Aorta (tissue), 5 donors: ENCODE results near the gene PRKN. TPM values are rescaled to one million over a fixed set of nuclear protein-coding genes. Genes with fewer than 3 reads are reported as not detected.
"Not testable (repeated sequence)": the region's sequence is repeated elsewhere in the genome, so short reads cannot be mapped to it uniquely, and the experiment has no call there.

Experiments used
- ATAC-seq: fragments of 200-7000 bp; cut with Tn5 transposase; one replicate; pipeline ENCODE4 v1.9.1; 2022; ENCODE audit warnings: moderate library complexity; ENCODE audit not compliant: low FRiP score
- DNase-seq, 2 donors: peaks; one replicate each; pipeline ENCODE4 v3.0.0-alpha.2; 2020
- H3K27ac ChIP-seq, 2 donors: one replicate each; pipeline ENCODE4 v1.5.1; 2013; ENCODE audit warnings: low read length in 2 of 2, mild to moderate bottlenecking in 2 of 2, moderate library complexity in 2 of 2, control low read depth in 1 of 2, inconsistent platforms in 1 of 2, low read depth in 1 of 2
- H3K27me3 ChIP-seq, 2 donors: one replicate each; pipeline ENCODE4 v1.6.1; 2013; ENCODE audit warnings: control low read depth in 1 of 2, low read length in 1 of 2, mild to moderate bottlenecking in 1 of 2, moderate library complexity in 1 of 2; ENCODE audit not compliant: insufficient read depth in 2 of 2, control insufficient read depth in 1 of 2
- H3K36me3 ChIP-seq, 2 donors: one replicate each; pipeline ENCODE4 v1.6.1; 2013; ENCODE audit warnings: control low read depth in 1 of 2, low read length in 1 of 2, mild to moderate bottlenecking in 1 of 2; ENCODE audit not compliant: insufficient read depth in 2 of 2, control insufficient read depth in 1 of 2
- H3K4me1 ChIP-seq, 2 donors: one replicate each; pipeline ENCODE4 v1.6.1; 2013; ENCODE audit warnings: low read length in 2 of 2, control low read depth in 1 of 2, mild to moderate bottlenecking in 1 of 2, moderate library complexity in 1 of 2; ENCODE audit not compliant: insufficient read depth in 2 of 2, control insufficient read depth in 1 of 2
- H3K4me3 ChIP-seq, 2 donors: one replicate each; pipeline ENCODE4 v1.5.1; 2013; ENCODE audit warnings: low read length in 2 of 2, control low read depth in 1 of 2, mild to moderate bottlenecking in 1 of 2
- H3K9me3 ChIP-seq: one replicate; pipeline ENCODE4 v1.6.1; 2013; ENCODE audit warnings: mild to moderate bottlenecking, low read length; ENCODE audit not compliant: control insufficient read depth
- WGBS, 2 donors: extraction: QIAGEN DNeasy Blood & Tissue Kit; methylation state at CpG; one replicate each; pipeline ENCODE4 v1.1.7; 2013; 5-methylcytosine and 5-hydroxymethylcytosine counted together
- intact Hi-C, 2 donors: fragments of 100-400 bp; cut with DNase I; formaldehyde crosslinking; loops; one replicate each; pipeline versions ENCODE4 v1.14.2 to v1.15.0; 2022
- polyA plus RNA-seq, 2 donors: library from polyadenylated mRNA; stranded (reverse); fragments of 200-250 nt; gene quantifications; one replicate each; pipeline ENCODE4 v1.2.3, GENCODE V29; 2013
- total RNA-seq, 2 donors: library from RNA; stranded (reverse); fragmentation: NEBNext Ultra II Directional; extraction: Animal tissue kit (Norgen Biotek cat#: 25700); gene quantifications; one replicate each; pipeline ENCODE4 v1.2.1, GENCODE V29; 2021
- donor health status: healthy with polysubstance abuse.
- donor health status: Bipolar disorder and iron deficiency.
- donor health status: DM: no; HTN: no; CAD: no.
- donor health status: DM: no; HTN: no; CAD: no.
- donor health status: DM: yes; HTN: yes; CAD: no.

The PRKN gene
- total and polyA plus RNA-seq, 4 donors, result 1.0 to 17.3 (median 5.7) TPM

DNA sequence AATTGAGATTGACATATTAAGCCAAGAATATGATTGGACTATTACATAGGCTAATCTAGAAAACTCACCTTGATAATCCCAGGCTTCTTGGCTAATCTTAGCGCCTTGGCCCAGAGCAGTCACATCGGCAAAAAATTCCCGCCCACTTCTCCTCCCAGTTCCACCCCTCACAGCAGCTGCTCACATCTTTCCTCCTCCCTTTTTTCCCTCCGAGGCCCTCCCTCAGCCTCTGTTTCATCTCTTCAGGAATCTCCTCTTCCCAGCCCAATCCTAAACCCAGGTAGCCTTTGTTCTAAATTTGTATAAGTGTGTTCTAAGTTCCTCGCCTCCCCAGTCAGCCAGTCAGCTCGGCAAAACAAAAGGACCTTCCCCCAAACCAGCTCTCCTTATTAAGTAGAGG, 184.3 kb downstream of the PRKN start:
- Histone ChIP-seq H3K36me3 (no peaks in the 10 kb centered on the region), H3K4me3 (no peak overlapping the region), H3K27ac (no peak overlapping the region), H3K9me3 (no peaks in the 10 kb centered on the region), H3K4me1 (no peaks in the 10 kb centered on the region), H3K27me3 (no peaks in the 10 kb centered on the region)
- ATAC-seq (no peak), DNase-seq (no peak)
- WGBS, 2 donors, result 81 to 85% methylated on average over 6 of the region's 6 CpGs
- intact Hi-C loops, result no loop called here

DNA sequence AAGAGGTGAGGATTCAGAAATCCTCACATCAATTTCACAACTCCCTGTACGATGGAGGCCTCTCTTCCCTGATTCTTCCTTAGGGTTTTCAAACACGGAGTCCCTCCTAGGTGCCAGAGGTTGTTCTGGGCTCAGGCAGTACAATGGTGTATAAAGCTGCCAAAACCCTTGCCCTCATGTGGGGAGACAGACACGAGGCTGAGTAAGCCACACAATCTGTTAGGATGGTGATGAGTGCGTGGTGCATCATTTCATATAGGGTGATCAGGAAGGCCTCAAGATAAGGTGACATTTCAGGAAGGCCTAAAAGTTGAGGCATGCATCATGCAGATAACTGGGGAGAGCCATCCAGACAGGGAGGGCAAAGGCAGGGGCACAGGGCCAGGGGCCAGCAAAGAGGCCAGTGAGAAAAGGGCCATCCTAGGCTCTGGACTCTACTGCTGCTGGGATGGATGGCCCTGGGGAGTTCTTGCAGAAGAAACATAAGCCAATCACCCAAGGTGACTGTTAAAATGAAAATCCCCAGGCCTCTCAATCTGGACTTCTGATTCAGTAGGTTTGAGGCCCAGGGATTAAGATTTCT, 186.5 kb downstream of the PRKN start:
- no peaks in the 10 kb centered on the region for H3K27me3 ChIP-seq

DNA sequence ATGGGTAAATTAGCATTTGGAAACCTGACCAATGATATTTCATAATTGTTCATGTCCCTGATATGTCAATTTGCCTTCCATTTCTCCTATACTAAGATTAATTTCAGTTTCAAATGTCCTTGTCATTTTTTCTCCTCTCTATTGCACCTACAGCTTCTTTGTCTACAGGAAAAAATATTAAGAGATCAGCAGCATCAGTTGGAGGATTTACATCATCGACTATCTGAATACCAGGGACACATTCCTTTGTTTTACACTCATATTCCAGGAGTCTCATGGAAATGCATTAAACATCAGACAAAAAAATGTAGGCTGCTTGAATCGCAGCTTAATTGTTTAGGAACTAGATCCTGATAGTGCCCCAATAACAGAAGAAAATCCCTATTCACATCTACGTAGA, 188.2 kb downstream of the PRKN start:
- H3K27ac ChIP-seq, result no peak overlapping the region
- H3K4me3 ChIP-seq, result no peak overlapping the region
- no peaks in the 10 kb centered on the region for H3K27me3 ChIP-seq
- H3K4me1 ChIP-seq, result no peaks in the 10 kb centered on the region
- ATAC-seq (no peak), DNase-seq (no peak)
- WGBS, 2 donors, result 77 to 80% methylated on average over 3 of the region's 3 CpGs
- H3K9me3 ChIP-seq, result no peaks in the 10 kb centered on the region
- intact Hi-C loops, result no loop called here
- H3K36me3 ChIP-seq, result no peaks in the 10 kb centered on the region

More for the DNA sequence above, 186.5 kb downstream of the PRKN start:
- intact Hi-C loops, result no loop called here
- DNase-seq, result no peak
- WGBS, 2 donors, result 92 to 93% methylated on average over 4 of the region's 4 CpGs
- Histone ChIP-seq H3K4me3 (no peak overlapping the region), H3K9me3 (no peaks in the 10 kb centered on the region), H3K27ac (no peak overlapping the region), H3K36me3 (no peaks in the 10 kb centered on the region), H3K4me1 (no peaks in the 10 kb centered on the region)
- no peak for ATAC-seq

DNA sequence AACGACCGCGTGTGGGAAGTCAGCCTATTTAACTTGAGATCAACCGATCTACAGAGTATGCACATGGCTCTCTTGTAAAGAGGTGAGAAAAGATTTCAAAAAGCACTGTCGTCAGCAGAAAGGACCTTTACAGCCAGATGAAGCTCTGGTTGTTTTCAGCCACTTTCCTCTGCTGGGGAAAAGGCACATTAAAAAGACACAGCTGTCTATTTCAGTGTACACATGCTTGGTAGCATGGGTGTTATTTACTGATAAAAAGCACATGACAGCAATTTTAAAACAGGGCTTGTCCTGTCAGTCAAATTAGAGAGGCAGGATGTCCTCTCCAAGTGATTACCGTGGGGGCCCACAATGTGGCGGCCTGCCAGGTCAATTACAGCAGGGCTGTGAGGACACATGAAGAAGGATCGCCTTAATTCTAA, 188.9 kb downstream of the PRKN start:
- 57 to 59% methylated on average over 8 of the region's 8 CpGs for WGBS, 2 donors
- Histone ChIP-seq H3K27me3 (no peaks in the 10 kb centered on the region), H3K4me1 (no peaks in the 10 kb centered on the region), H3K4me3 (no peak overlapping the region), H3K9me3 (no peaks in the 10 kb centered on the region), H3K27ac (no peak overlapping the region), H3K36me3 (no peaks in the 10 kb centered on the region)
- DNase-seq (peak in 1 of 2 donors; percentile 42), ATAC-seq (no peak)
- intact Hi-C loops, result no loop called here

DNA sequence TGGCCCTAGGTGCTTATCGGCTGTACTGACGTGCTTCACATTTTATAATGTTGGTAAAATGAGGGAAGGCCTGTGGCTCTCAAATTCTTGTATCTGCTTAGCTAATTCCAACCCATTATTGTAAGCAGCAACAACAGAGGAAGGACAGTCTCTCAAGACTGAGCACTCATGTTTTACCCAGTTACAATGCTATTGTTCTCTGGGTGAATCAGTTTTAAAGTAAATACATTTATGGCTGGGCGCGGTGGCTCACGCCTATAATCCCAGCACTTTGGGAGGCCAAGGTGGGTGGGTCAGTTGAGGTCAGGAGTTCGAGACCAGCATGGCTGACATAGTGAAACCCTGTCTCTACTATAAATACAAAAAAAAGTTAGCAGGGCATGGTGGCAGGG, 194.6 kb downstream of the PRKN start:
- no peaks in the 10 kb centered on the region for H3K27me3 ChIP-seq
- ATAC-seq (no peak), DNase-seq (peak in 1 of 2 donors; percentile 12)
- no peaks in the 10 kb centered on the region for H3K36me3 ChIP-seq
- H3K4me3 ChIP-seq, result no peak overlapping the region
- H3K9me3 ChIP-seq, result no peaks in the 10 kb centered on the region
- no peak overlapping the region for H3K27ac ChIP-seq
- intact Hi-C loops, result no loop called here
- WGBS, 2 donors, result 90 to 93% methylated on average over 6 of the region's 6 CpGs
- no peaks in the 10 kb centered on the region for H3K4me1 ChIP-seq

DNA sequence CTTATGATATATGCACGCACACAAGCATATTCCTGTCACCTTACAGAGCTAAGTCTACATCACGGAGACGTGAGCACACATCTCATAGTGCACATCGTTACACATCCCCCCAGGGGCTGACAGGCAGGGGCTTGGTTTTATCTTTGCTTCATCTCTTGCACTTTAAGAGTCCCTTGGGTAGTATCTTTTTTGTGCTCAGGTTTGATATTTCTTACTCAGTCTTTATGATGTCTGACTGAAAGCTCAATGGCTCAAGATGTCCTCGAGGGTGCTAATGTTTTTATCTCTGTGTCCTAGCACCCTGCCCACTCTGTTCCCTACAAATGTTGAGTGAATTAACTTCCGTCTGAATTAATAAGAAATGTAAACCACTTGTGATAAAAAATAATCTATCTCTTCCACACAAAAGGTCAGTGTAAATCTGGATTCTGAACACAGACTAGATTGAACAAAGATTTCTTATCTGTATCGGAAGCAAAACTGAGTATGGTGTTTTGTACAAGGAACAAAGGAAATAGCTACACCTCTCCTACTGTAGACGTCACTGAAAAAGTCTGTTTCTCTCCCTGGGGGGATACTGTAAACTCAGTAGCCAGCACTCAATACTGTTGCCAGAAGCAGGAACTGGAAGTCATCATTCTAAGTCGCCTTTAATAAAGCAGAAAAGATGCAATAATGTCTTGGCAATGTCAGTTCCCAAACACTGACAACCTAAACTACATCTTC, 195.1 kb downstream of the PRKN start:
- Histone ChIP-seq H3K9me3 (no peaks in the 10 kb centered on the region), H3K36me3 (no peaks in the 10 kb centered on the region), H3K4me3 (no peak overlapping the region), H3K27me3 (no peaks in the 10 kb centered on the region), H3K27ac (no peak overlapping the region), H3K4me1 (no peaks in the 10 kb centered on the region)
- ATAC-seq, result no peak
- intact Hi-C loops, result no loop called here
- 67 to 75% methylated on average over 9 of the region's 9 CpGs for WGBS, 2 donors
- no peak for DNase-seq

DNA sequence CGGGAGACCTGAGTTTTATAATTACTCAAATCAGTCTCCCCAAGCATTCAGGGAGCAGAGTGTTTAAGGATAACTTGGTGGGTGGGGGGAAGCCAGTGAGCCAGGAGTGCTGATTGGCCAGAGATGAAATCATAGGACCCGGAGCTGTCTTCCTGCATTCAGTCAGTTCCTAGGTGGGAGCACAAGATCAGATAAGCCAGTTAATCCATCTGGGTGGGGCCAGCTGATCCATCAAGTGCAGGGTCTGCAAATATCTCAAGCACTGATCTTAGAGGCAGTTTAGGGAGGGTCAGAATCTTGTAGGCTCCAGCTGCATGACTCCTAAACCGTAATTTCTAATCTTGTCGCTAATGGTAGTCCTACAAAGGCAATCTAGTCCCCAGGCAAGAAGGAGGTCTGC, 196.2 kb downstream of the PRKN start:
- DNase-seq, H3K9me3 ChIP-seq, ATAC-seq, intact Hi-C loops, H3K27me3 ChIP-seq, H3K36me3 ChIP-seq, H3K4me1 ChIP-seq, H3K27ac ChIP-seq, H3K4me3 ChIP-seq: not testable (repeated sequence)
- 90 to 92% methylated on average over 4 of the region's 4 CpGs for WGBS, 2 donors

DNA sequence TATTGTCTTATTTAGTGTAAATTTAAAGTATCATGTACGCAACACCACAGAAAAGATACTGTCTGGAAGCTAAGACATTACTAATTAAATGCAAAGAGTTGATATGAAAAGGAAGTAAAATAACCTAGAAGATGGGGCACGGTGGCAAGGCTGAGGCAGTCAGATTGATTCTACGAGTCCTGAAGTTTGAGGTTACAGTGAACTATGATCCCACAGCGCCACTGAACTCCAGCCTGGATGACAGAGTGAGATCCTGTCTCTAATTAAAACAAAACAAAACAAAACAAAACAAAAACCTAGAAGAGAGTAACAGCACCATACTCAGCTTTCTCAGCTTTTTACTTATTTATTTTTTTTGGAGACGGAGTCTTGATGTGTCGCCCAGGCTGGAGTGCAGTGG, 199.0 kb downstream of the PRKN start:
- DNase-seq (no peak), ATAC-seq (no peak)
- Histone ChIP-seq H3K4me3 (no peak overlapping the region), H3K27me3 (no peaks in the 10 kb centered on the region), H3K9me3 (no peaks in the 10 kb centered on the region), H3K27ac (no peak overlapping the region), H3K4me1 (no peaks in the 10 kb centered on the region), H3K36me3 (no peaks in the 10 kb centered on the region)
- 61 to 81% methylated on average over 6 of the region's 6 CpGs for WGBS, 2 donors
- intact Hi-C loops, result no loop called here

DNA sequence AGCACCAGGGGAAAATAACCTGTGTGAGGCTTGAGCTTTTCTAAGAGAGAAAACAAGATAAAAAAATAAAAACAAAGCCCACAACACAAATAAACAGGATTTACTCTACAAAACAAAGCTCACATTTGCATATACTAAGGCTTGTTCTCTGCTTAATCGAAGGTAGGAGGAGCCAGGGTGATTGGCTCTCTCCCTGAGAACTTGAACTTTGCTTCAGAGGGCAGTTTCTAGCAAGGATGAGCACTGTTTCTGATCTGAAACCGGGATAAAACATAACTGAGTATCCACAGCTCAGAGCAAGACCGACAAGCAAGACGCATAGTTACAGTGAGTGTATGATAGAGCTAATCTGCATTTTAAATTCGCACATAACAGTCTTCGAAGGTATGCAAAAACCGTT, 200.6 kb downstream of the PRKN start:
- Histone ChIP-seq H3K27ac (no peak overlapping the region), H3K9me3 (no peaks in the 10 kb centered on the region), H3K36me3 (no peaks in the 10 kb centered on the region), H3K4me3 (no peak overlapping the region), H3K27me3 (no peaks in the 10 kb centered on the region), H3K4me1 (no peaks in the 10 kb centered on the region)
- DNase-seq (no peak), ATAC-seq (no peak)
- intact Hi-C loops, result no loop called here
- WGBS, 2 donors, result 79 to 85% methylated on average over 7 of the region's 7 CpGs
